HG02943 (cell line): ENCODE measurements around the gene FAT4.

Experiments used
- ATAC-seq: cut with Tn5 transposase; IDR thresholded peaks from one replicate; pipeline ENCODE4 v1.9.1; 2021; ENCODE audit warnings: mild to moderate bottlenecking, low read depth, moderate library complexity; ENCODE audit not compliant: unreplicated experiment

FAT4 gene

DNA sequence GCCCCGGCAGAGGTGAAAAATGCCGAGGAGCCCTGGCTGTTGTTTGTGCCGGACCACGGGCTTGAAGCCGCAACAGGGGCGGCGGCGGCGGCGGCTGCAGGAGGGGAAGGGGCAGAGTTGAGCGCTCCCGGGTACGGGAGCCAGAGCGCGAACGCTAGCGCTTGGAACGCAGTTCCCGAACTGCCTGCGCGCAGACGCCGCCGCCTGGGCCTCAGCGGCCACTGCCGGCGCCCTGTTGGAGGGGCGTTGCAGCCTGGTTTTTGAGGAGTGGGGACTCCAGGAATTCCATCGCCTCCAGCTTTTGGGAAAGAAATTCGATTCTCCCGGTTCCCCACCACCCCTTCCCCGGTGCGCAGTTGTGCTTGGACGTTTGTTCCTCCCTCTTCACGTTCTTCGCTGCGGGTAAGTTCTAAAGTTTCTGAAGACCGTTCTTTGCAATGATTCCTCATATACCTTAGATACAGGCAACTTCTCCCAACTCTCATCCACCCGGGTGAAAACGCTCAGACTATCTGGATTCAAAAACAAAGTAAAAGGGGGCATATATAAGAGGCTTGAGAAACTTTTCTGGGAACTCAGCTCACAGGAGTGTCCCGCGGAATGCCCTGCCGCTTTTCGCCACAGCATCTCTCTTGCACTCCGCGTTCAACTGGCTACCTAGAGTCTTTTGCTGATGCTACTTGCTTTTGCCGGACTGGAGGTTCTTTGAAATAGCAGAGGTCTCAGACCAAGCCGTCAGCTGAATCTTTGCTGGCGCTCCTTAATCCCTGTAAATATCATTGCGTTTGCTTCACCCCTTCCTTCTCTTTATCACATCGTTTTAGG, 1.0 kb downstream of the FAT4 start:
- no peak for ATAC-seq

DNA sequence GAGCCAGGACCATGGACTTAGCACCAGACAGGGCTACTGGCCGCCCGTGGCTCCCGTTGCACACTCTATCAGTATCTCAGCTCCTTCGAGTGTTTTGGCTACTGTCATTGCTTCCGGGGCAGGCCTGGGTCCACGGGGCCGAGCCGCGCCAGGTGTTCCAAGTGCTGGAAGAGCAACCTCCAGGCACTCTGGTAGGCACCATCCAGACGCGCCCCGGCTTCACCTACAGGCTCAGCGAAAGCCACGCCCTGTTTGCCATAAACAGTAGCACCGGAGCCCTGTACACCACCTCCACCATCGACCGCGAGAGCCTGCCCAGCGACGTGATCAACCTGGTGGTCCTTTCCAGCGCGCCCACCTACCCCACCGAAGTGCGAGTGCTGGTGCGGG, 1.6 kb downstream of the FAT4 start:
- no peak for ATAC-seq

DNA sequence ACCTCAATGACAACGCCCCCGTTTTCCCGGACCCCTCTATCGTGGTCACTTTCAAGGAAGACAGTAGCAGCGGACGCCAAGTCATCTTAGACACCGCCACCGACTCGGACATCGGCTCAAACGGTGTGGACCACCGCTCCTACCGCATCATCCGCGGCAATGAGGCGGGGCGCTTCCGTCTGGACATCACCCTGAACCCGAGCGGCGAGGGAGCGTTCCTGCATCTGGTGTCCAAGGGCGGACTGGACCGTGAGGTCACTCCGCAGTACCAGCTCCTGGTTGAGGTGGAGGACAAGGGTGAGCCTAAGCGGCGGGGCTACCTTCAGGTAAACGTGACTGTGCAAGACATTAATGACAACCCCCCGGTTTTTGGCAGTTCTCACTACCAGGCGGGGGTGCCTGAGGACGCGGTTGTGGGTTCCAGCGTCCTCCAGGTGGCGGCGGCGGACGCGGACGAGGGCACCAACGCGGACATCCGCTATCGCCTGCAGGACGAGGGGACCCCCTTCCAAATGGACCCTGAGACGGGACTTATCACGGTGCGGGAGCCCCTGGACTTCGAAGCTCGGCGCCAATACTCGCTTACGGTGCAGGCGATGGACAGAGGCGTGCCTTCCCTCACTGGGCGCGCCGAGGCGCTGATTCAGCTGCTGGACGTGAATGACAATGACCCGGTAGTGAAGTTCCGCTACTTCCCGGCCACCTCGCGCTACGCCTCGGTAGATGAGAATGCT, 2.2 kb downstream of the FAT4 start:
- ATAC-seq, result no peak

- ATAC-seq, result no peak
Observed at GRCh38 chr4:125317525-125317877, 2.7 kb downstream of the FAT4 start.

DNA sequence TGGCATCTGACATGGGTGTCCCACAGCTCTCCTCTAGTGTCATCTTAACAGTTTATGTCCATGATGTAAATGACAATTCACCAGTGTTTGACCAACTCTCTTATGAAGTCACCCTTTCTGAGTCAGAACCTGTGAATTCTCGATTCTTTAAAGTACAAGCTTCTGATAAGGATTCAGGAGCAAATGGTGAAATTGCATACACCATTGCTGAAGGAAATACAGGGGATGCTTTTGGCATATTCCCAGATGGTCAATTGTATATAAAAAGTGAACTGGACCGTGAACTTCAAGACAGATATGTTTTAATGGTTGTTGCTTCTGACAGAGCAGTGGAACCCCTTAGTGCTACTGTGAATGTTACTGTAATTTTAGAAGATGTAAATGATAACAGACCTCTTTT, 4.6 kb downstream of the FAT4 start:
- ATAC-seq, result no peak

DNA sequence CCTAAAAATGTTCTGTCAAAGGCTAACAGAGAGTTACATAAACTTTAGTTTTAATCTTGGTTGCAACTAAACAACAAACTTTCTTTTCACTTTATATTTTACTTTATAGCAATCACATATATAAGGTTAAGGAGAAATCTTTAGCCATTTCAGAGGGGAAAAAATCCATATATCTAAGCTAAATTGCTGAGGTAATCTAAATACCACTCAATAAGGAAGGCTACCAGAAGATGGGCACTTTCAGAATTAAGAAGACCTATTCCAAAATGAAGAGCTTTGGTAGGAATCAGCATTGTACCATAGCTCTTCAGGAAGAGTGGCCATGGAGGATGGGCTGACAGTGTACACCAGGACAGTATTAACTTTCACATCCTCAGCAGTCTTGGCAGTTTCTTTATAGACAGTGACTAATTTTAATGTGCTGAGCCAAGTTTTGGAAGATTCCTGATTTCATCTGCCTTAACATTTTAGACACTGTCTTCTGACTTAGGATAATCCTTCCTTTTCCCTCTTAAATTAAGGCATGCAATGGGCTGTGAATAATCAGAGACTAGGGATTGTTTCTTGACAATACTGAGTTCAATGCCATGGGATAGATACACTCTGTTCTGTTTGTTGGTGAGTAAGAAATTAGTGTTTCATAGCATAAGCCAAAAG, 7.1 kb downstream of the FAT4 start:
- no peak for ATAC-seq

- no peak for ATAC-seq
Observed at GRCh38 chr4:125322366-125322730, 7.6 kb downstream of the FAT4 start.

GRCh38 chr4:125323654-125324053, 8.9 kb downstream of the FAT4 start:
- ATAC-seq, result no peak

- ATAC-seq, result no peak
Observed at GRCh38 chr4:125325733-125326132, 11.0 kb downstream of the FAT4 start.

DNA sequence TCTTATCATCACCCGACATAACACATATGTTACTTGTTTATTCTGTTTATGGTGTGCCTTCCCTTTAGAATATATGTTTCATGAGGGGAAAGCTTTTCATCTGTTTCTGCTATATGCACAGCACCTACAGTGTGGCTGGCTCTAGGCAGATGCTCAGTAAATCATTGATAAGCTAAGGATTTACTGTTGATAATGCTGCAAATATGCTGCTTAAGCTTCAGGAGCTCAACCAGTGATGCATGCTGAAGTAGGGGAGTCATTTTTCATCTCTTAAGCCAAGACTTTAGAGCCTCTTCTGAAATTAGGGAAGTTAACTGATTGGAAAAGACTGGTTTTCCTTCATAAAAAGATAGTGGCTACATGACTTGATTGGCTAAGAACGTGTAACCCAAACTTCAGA, 16.4 kb downstream of the FAT4 start:
- ATAC-seq, result no peak

- ATAC-seq, result no peak
Observed at GRCh38 chr4:125334926-125335325, 20.2 kb downstream of the FAT4 start.

GRCh38 chr4:125338814-125339213, 24.1 kb downstream of the FAT4 start:
- ATAC-seq, result no peak

DNA sequence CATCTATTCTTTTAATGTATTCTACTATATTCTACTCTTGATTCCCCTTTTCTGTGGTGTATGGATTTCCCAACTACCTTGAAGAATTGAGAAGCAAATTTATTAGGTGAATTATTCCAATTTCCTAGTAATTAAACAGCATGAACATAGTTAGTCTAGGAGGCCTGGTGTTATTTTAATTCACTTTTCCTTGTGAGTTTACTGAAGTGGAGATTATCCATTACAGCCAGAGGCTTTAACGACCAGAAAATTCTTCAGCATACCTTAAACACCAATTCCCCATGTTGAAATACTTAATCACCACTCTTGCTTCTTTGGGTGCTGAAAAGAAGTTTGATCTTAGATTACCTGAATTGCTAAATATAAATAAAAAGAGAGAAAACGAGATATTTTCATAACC, 29.4 kb downstream of the FAT4 start:
- ATAC-seq, result no peak

DNA sequence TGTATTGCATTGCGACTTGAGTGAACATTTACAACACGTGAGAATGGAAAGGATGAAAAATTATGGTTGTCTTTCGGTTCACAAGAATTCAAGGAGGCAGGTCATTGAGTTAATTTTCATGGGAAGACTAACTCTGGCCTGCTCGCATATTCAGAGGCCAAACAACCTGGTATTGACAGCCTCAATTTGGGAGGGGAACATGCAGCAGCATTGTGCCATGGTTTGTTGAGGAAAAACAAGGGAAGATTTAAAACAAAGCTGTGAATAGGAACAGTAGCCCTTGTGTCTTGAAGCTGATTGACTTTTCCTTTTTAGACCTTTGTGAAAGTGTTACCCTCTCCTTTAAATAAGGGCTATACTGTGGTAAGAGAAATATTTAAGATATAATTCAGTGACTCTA, 31.9 kb downstream of the FAT4 start:
- ATAC-seq, result no peak

DNA sequence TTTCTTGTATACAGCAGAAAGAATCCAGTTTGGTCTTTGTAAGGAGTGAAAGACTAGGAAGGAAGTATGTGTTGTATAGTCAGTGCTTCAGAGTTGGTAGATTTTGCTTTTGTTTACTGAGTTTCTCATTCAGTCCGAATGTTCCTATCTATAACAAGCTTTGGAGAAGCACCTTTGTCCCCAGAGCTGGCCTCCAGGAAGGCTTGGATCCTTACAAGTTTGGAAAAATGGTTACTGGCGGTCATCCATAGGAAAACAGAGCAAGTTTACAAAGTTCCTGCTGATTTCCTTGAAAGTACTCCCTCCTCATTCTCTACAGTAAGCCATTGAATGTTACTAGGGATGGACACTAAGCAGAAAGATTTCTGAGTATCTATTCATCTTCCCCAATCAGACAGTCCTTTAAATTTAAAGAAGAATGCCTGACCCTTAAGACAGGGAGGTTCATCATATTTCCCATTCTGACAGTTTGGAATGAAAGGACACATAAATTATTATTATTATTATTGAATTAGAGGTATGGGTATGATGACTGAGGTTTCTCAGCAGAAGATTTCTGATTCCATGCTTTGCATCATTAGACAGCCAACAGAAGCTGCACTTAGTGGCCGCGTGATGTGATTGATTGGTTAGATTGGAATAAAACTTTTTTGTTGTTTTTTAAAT, 35.8 kb downstream of the FAT4 start:
- no peak for ATAC-seq

GRCh38 chr4:125352521-125352920, 37.8 kb downstream of the FAT4 start:
- no peak for ATAC-seq

DNA sequence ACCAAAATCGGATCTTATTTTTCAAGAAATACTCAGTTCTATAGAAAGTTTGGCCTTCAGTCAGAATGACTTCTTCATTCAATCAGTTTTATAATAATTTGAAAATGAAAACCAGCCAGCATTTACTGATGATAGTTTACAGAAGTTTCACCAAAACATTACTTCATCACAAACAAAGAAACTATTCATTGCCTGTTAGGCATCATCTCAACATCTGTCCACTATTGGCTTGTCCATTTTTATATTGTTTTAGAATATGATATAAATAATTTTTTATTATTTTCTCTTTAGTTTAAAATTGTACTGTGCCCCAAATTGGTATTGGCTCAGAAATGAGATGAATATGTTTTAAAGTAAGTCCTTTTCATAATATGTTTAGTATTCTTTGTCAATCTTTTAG, 38.4 kb downstream of the FAT4 start:
- ATAC-seq, result no peak

DNA sequence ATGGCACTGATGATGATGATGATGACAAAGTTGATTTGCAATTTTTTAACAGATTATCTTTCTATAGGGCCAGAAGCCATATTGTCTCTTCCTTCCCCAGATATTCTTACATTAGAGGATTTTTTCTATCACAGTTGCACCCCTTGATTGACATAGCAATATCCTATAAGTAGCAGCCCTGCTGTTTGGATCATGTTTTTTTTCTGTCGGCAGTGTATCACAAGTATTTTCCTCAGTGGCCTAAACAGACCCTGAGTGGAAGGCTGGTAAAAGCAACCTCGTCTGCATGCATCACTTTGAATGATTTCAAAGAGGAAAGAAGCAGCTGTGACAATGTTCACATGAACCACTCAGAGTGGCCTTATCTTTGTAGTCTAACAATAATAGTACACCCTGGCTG, 41.0 kb downstream of the FAT4 start:
- ATAC-seq, result no peak

DNA sequence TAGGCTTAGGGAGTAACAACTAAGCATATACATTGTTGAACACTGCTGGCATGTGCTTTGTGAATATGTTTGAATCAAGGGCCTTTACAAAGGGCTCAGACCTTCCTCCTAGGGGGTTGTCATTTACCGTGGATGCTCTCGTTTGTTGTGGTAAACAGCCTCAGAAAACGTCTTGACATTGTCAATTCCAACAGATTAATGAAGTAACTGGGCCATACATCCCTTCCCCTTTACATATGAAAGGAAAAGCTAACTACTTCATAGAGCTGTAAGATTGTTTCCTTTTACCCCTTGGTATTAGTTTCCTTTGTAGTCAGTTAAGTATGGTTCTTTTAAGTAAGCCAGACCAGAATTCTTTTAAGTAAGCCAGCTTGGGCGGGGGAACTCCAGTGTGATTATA, 42.9 kb downstream of the FAT4 start:
- ATAC-seq, result no peak

- ATAC-seq, result no peak
Observed at GRCh38 chr4:125358453-125358852, 43.7 kb downstream of the FAT4 start.

GRCh38 chr4:125359363-125359762, 44.6 kb downstream of the FAT4 start:
- ATAC-seq, result no peak
